HG03103 (cell line): ENCODE results near the gene TJP2.

Source experiments
- ATAC-seq: cut with Tn5 transposase; IDR thresholded peaks from one replicate; pipeline ENCODE4 v1.9.1; 2021; ENCODE audit warnings: low read depth; ENCODE audit not compliant: unreplicated experiment

Gene TJP2

DNA sequence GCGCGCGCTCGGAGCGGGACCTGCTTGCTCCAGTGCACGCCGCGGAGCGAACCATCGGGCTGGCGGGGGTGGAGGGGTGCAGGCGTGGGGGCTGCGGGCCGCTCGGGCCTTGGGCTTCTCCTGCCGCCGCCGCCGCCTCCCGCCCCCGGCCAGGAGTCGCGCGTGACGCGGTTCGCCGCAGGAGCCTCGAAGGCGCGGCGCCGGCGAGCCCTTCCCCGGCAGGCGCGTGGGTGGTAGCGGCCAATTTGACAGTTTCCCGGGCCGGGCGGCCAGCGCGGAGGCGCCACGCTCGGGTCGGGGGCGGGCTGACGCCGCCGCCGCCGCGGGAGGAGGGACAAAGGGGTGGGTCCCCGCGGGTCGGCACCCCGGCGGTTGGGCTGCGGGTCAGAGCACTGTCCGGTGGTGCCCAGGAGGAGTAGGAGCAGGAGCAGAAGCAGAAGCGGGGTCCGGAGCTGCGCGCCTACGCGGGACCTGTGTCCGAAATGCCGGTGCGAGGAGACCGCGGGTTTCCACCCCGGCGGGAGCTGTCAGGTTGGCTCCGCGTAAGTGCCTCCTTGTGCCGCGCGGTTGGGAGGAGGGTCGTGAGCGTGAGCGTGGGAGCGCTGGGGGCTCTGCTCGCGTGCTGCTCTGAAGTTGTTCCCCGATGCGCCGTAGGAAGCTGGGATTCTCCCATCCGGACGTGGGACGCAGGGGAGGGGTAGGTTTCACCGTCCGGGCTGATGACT lies at the start of gene TJP2:
TJP2 (plus strand) TSS at position 387 of the 725 bp plus-strand sequence; CDS start at position 483, 96 bp downstream.
- ATAC-seq, result peak; percentile 39

DNA sequence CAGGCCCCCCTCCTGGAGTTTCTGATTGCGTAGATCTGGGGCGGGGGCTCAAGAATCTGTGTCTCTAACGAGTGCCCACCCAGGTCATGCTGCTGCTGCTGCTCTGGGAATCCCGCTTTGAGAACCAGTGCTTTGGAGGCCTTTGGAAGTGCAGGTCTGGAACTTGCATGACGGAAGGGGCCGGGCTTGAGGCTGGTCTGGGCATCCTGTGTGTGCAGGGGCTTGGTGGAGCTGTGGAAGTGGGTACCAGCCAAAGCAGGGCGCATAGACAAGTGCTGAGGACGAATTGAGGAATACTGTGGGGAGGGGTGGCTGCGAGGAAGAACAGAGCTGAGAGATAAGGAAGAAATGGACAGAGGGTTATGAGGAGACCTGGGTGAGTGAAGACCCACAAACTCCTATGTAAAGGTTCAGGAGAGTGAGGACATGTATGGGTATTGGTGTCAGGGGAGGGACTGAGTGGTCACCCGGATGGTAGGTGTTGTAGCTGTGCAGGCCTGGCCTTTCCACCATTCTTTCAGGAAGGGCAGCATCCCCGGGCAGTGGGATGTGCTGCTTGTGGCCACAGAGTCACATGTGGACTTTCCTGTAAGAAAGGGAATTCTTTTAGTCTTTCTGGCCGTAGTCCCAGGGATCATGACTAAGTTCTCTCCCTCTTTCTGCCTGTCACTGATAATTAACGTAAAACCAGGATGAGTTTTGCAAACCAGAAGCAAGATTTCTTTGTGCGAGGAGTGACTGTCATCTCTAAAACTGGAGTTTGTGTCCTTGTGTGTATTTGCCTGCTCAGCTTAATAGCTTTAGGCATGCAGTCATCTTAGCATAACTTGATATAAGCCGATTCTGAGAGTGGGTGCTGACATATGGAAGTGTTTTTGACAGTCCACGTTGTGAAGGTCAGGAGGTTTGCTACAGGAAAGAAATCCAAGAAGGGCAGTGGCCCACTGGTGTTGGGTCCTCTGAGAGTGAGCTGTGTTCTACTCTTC lies 43.3 kb upstream of the TJP2 start:
- ATAC-seq, result no peak

DNA sequence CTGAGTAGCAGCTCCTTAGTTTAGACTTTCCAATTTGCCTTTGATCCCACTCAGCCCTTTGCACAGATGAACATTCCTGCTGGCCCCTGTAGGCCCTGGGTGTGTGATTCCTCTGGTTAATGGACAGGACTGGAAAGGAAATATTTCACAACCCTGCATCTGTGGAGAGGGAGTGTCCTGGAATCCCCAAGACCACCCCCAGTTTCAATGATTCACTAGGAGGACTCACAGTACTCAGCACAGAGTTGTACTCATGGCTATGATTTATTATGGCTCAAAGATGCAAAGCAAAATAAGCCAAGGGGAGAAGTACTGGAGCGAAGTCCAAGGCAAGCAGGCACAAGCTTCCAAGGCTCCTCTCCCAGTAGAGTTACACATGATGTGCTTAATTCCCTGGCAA lies 42.4 kb upstream of the TJP2 start:
- ATAC-seq, result no peak

DNA sequence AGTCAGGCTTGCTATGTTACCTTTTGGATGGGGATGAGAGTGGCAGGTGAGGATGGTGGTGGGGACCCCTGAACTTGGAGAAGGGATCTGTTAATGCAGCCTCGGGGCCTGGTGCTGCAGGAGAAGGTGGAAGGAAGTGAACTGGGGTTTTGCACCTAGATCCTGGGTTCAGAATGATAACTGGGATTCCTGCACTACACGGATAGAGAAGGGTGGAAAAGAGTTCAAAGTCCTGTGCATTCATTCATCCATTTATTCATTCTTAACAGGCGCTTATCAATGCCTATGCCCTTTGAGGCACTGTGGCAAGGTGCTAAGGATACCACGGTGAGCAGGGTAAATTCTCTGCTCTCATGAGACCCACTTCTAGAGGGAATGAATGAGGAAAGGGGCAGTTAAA lies 41.7 kb upstream of the TJP2 start:
- ATAC-seq, result no peak

DNA sequence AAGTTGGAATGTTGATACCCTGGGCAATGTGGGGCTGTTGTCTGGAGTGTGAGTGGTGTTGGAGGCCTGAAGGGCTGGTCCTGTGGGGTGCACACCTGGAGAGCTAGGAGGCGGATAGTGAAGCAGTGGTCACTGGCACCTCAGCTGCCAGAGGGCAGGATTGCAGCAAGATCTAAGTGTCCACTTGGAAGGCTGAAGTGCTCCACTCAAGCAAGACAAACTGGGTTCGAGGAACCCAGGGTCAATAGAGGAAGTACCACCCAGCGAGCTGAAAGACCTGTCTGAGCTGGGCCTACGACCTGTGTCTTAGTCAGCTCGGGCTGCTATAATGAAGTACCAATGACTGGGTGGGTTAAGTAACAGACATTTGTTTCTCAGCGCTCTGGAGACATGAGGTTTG lies 39.7 kb upstream of the TJP2 start:
- no peak for ATAC-seq

DNA sequence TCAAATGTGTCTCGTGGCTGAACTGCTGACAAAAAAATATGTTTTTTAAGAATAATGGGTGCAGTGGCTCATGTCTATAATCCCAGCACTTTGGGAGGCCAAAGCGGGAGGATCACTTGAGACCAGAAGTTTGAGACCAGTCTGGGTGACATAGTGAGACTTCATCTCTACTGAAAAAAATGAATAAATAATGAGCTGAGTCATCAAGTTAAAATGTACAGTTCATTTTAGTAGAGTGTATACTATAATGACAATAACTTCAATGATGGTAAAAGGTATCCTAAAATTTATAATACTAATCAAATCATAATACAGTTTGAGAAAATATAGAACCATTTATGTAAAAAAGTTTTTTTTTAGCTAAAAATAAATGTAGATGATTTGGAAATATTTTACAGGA lies 37.9 kb upstream of the TJP2 start:
- no peak for ATAC-seq

DNA sequence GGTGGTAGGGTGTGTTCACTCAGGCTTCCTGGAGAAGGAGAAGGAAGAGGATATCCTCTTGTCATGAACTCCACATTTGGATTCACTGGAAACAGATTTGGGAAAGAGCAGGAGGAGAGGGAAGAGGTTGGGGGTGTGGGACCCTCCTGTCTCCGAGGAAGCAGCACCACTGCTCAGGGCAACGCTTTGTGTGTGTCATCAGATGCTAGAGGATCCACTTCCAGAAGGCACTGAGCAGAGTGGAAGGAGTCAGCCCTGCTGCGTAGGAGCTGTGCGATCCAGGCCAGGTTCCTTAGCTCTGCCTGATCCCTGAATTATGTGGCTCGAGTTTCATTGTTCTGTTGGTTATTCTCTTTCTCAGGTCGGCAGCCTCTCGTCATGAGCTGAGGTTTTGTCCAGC lies 37.3 kb upstream of the TJP2 start:
- no peak for ATAC-seq

DNA sequence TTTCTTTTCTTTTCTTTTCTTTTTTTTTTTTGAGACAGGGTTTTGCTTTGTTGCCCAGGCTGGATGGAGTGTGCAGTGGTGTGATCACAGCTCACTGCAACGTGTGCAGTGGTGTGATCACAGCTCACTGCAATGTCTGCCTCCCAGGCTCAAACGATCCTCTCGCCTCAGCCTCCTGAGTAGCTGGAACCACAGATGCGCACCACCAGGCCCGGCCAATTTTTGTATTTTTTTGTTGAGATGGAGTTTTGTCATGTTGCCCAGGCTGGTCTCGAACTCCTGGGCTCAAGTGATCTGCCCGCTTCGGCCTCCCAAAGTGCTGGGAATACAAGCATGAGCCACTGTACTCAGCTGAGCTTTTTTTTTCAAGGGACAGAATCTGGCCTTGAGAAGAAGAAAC lies 36.8 kb upstream of the TJP2 start:
- no peak for ATAC-seq

DNA sequence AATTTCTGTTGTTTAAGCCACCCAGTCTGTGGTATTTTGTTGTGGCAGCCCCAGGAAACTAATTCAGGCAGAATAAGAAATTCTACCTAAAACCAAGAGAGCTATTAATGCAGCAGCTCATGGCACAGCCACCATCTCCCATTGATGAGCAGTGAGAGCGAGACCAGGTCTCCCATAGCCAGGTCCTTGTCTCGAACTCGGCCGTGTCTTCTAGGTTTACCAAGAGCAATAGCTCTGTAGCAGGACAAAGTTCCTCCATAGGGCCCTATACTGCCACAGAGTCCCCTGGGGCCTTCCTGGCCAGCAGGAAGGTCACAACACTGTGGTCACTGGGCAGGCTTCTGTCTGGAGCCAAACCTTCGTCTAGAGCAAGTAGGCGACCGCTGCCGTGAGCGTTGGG lies 34.5 kb upstream of the TJP2 start:
- no peak for ATAC-seq

DNA sequence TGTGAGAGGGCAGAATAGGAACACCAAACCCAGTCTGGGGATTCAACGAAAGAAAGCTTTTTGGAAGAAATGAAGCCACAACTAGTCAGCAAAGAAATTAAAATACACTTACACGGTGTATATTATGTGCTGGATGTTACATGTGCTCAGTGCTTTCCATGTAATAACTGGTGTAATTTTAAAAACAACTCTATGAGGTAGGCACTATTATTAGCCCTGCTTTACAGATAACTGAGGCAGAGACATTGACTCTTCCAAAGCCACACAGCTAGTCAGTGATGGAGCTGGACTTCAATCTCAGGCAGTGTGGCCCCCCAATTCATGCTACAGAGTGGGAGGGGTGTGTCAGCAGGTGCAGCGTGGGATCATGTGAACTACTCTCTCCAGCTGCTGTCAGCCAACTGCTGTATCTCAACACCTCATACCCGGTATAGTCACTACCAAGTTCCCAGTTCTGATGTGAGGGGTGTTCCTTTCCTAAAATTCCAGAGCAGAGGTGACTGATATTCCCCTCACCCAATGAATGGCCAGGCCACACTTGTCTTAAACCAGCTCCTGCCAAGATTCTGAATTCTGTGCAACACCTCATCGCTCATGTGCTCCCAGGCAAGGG lies 33.8 kb upstream of the TJP2 start:
- ATAC-seq, result no peak

DNA sequence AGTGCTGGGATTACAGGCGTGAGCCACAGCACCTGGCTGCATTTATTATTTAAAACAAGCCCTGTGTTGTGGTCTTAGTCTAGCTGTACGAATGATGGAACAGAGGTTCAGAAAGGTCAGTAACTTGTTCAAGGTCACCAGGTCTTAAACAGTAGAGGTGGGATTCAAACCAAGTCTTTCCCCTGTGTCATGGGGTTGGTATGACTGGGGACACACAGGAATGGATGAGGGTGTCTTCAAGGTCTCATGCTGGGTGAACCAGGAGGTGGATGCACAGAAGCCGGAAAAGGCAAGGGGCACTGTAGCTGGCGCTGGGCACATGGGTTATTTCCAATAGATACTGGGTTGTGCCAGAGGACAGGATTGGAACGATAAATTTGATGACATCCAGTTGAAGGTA lies 32.2 kb upstream of the TJP2 start:
- no peak for ATAC-seq

DNA sequence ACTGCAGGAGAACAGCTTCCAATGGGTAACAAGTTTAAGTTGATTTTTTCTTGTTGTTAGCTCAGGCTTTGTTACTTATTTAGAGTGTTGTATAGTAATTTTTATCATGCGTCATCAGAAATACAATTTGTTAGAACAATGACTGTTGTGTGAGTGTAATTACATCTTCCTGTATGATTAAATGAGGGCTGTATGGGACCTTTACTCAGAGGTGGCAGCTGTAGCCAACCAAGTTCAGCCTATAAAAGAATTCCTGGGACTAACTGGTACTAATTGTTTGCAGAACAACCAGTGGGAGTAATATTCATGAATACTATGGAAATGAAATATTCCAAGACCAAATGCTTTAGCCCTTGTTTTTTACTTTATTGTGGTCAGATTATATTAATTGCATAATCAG lies 30.8 kb upstream of the TJP2 start:
- ATAC-seq, result no peak

DNA sequence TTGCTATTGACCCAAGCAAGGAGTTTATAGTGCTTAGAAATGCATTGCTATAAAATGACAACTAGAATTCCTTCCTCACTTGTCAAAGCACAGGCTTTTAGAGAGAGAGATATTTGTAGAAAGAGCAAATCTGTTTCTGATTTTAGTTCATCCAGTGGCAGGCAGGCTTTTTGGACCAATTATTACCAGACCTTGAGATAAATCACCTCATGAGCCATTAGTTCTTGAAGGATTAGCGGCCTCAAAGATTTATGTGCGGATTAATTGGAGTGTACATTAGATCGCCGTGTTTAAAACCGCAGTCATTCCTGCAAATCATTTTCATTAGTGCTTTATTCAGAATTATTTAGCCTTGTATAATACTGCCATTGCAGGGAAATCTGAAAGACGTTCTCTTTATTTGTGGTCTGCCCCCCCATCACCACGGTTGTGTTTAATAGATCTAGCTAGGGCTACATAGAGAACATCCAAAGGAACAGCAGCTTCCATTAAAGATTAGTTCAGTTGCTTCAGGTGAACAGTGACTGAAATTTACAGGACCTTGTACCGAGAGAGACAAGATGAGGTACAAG lies 28.8 kb upstream of the TJP2 start:
- ATAC-seq, result no peak

DNA sequence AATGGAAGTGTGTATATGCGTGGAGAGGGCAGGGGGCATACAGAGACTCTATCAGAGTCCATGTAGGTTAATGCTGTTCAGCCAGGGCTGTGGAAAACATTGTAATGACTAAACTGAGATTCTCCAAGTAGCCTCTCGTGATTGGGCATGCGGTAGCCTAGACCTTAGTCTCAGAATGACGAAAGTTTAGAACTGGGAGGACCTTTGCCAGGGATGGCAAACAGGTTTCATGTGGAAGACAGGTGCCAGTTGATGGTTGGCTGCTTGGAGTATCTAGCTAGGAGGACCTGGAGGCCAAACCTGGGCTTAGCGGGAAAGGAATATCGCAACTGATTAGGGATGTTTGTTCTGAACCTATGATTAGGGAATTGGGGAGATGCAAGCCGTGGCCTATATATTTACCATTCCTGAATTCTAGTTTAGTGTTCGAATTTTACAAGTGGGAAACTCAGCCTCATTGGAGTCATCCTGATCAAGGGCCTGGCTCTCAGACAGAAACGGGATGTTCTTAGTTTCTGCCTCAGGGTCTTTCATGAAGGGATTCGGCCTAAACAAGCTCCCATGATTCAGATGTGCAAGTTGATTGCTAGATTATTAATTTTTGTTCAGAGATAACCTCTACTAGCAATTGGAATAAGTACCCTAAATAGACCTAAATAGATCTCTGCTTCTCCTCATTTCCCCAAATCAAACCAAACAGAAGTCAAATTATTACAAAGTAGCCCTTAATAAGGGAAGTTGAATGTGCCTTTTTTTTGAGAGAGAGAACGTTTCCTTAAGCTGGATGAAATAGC lies 26.8 kb upstream of the TJP2 start:
- ATAC-seq, result no peak

DNA sequence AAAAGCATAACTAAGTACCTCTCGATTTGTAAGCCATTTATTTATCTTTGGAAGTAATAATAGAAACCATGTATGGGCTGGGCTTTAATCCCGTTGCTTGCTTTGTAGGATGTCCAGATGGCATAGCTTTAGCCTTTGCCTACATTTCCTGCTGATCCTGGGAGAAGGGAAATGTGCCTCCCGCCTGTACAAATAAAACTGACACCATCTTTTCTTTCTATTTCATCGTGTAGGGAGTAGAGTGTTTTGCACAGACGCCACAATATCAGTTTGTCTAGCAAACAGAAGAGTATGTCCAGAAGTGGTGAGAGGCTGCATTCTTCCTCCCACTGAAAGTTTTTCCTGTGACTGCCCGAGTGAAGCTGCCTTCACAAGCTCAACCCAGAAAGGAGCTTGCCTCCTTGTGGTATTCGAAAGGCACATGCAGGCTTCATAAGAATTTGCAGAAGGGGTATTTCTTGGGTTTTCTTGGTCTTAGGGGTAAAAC lies 24.7 kb upstream of the TJP2 start:
- no peak for ATAC-seq

DNA sequence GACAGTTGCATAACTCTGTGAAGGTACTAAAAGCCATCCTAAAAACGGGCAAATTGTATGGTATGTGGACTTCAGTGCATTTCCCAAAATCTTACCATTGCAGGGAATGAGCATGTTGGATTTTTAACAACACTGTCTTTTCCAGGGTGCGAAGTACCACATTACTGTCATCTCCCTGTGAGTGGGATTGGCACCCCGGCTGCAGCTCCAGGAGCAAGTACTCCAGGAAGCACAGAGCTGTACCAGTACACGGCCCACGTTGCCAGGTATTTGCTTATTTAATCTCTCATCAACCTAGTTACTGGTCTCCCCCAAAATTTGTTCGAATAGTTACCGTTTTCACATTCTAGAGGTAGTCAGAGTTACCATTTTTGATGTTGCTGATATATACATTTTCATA lies 22.6 kb upstream of the TJP2 start:
- ATAC-seq, result no peak

DNA sequence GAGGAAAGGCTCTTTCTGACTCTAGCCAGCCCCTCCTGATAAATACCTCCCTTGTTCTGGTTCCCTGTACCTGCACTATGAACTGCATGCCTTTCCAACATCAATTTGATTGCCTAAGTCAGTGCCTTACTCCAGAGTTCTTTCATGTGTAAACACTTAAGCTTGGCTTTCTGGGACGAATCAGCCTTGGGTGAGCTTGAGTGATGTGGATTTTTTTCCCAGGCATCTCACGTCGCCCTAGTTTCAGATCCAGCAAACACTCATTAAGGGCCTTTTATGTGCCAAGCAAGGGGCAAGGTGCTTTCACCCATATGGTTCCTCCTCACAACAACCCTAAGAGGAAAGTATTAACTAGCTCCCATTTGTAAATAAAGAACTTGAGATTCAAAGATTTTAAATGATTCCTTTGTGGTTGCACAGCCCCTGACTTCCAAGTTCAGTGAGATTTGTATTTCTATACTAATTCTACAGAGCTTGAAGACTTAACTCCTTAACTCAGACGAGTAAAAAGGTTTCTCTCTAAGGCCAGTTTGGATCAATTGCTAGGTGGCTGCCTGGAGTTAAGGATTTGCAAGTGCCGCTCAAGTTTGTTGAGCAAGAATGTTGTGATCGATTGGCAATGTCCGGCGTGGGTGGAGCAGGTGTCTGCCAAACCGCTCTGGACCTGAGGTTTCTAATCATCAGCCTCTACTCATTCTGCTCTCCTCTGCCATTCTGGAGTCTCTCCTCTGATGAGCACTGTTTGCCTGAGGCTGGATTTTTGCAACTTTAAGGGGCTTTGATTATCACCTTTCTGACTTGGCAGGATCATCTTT lies 20.2 kb upstream of the TJP2 start:
- no peak for ATAC-seq

DNA sequence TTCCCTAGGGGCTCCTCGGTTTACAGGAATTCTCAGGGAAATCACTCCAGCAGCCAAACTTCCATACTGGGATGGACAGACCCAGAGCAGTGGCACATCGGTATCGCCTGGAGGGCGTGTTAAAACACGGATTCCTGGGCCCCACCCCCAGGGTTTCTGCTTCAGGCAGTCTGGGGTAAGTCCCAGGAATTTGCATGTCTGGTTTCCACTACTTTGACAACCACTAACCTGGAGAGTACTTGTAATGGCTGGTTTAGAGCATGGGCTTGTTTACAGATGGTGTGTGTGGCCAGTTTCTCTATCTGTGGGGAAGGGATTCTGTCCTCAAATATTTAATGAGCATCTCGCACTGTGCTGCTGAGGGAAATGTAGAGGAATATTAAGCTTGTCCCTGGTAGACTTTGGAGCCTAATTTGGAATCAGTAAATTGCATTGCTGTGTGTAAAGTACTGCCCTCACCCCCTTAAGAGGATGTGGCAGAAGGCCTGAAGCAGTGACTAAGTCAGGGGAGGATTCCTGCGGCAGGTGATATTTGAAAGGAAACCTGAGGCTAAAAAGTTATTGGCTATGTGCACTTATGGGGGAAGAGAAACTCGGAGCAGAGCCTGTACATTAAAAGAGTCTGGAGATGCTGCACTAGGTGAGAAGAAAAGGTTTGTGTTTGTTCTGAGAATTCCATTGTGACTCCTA lies 18.6 kb upstream of the TJP2 start:
- peak; percentile 94 for ATAC-seq
